OCI-M2 (cell line): ENCODE results near the gene PPP2R5A.

ENCODE experiments used
- DNase-seq: peaks from one replicate; lab custom pipeline; 2025; ENCODE audit not compliant: unreplicated experiment; lab: John Stamatoyannopoulos, UW

Gene PPP2R5A

DNA sequence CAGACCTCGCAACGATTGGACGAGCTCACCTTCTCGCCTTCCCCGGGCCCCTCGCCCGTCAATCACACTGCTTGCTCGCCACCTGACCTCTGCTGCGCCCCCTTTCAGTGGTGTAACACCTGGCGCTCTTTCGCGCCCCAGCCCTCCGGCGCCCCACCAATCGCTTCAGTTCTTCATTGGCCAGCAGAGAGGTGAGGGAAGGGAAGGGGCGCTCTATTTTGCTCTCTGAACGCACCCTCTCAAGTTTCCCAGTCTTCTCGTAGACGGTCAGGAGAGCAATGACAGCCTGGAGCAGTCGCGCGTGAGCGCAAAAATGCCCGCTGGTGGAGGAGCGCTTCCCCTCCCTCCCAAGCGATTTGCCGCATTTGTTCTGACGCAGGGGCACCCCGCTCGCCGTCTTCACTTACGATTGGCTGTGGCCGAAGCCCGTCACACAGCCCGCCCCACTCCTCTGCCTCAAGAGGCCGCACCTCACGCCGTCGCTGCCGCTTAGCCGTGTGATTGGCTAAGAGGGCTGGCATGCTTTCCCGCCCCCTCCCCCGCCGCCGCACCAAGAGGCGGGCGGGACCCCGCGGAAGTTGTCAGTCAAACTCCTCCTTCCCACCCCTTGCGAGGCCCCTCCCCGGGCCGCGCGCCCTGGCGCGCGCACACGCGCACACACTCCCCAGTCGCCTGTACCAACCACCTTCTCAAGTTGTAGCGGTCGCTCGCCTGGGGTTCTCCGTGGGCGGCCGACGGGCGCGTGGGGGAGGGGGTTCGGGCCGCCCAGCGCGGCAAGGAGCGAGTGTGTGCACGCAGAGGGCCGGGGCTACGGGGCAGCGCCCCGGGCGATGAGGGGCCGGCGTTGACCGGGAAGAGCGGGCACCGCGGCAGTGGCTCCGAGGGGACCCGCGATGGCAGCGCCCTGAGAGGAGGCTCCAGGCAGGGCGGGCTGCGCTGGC, at the start of gene PPP2R5A:
PPP2R5A (plus strand) TSS at position 667 of the 941 bp plus-strand sequence. CDS start 701 bp downstream, outside the sequence.
- DNase-seq, result peak; percentile 68

- no peak for DNase-seq
These were observed 49.4 kb upstream of the PPP2R5A start for GRCh38 chr1:212235857-212236256.

- DNase-seq, result no peak
These were observed 48.5 kb upstream of the PPP2R5A start for GRCh38 chr1:212236664-212237220.

DNA sequence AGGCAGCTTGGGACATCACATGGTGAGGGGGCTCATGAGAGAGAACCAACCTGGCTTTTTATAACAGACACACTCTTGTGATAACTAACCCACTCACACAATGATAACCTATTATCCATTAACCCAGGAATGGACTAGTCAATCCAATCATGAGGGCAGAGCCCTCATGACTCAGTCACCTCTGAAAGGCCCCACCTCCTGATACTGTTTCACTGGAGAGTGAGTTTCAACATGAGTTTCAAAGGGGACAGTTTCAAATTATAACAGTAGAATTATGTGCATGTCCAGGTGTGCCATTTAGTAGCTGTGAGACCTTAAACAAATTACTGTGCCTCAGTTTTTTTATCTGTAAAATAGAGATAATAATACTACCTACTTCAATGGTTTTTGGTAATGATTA, 47.6 kb upstream of the PPP2R5A start:
- no peak for DNase-seq

DNA sequence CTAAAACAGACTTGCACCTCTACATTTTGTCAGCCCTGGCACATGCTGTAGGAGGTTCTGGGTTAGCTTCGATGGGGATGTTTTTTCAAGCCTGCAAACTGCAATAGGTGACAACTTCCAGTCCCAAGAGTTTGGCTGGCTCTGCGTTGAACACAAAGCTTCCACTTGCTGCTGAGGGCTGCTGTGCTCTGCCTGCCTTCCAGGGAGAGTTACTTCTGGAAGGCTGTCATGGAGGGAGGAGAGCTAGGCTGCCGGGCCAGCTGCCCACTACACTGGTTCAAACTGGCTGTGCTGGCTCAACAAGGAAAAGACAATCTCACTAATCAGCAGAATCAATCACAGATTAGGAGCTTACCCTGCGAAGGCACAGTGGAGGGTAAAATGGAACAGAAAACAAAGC, 46.7 kb upstream of the PPP2R5A start:
- DNase-seq, result no peak

GRCh38 chr1:212241501-212241900, 43.7 kb upstream of the PPP2R5A start:
- no peak for DNase-seq

DNA sequence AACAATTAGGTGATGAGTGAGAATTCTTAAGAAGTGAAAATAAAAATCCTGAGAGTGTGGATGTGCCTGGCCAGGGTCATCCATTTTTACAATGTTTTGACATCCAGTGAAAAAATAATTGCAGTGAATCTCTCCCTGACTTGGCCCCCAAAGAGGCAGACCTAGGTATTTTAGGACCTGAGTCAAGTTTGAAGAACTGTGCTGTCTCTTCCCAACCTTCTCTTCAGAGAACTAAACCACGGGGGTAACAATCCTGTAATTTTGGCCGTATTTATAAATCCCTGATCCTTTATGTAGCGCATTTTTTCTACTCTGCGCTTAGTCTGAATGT, 43.3 kb upstream of the PPP2R5A start:
- no peak for DNase-seq

DNA sequence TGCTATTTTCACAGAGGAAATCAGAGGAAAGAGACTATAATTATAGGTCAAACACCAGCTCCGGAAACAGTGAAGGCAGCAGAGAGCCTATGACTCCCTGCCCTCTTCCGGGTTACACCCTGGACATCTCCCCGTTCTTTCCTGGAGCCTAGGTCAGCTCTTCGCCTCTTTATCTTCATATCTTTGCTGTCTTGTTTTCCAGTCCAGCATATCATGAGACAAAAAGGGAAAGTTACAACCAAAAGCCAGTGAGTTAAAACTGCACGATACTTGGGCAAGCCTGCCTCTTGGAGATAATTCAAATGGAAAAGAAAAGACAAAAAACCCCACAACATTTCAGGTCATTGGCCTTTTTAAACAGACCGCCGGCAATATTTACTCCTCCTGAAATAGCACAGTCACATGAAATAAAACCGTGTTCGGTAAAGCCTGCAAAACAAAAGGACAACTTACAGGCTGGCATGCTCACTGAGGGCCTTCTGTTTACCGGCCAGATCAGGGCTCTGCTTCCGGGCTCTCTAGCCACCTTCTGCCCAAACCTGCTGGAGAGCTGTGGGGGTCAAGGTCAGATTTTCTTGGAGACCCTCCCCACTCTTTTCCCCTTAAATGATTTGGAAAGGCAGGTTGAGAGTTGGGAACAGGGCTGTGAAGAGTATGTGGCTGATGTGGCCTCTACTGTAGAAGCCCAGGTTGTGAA, 42.8 kb upstream of the PPP2R5A start:
- no peak for DNase-seq

- no peak for DNase-seq
These were observed 42.3 kb upstream of the PPP2R5A start for GRCh38 chr1:212242985-212243308.

DNA sequence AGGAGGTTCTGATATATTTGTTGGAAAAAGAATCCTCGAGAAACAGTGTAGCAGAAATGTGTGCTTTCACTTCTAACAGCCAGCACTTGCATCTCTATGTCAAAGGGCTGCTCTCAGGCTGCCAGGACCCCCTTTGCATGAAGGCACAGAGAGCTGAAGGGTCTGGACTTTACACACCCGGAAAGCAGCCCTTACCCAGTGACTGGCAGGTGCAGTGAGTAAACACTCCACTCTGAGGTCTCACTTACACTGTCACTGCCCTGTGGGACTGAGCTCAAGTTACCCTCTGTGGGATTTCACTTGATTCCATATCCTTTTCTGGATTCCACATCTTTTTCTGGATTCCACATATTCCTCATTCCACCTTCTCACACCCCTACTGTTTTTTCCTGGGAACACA, 40.8 kb upstream of the PPP2R5A start:
- no peak for DNase-seq

GRCh38 chr1:212247179-212247721, 38.0 kb upstream of the PPP2R5A start:
- no peak for DNase-seq

- no peak for DNase-seq
These were observed 37.2 kb upstream of the PPP2R5A start for GRCh38 chr1:212247988-212248387.

DNA sequence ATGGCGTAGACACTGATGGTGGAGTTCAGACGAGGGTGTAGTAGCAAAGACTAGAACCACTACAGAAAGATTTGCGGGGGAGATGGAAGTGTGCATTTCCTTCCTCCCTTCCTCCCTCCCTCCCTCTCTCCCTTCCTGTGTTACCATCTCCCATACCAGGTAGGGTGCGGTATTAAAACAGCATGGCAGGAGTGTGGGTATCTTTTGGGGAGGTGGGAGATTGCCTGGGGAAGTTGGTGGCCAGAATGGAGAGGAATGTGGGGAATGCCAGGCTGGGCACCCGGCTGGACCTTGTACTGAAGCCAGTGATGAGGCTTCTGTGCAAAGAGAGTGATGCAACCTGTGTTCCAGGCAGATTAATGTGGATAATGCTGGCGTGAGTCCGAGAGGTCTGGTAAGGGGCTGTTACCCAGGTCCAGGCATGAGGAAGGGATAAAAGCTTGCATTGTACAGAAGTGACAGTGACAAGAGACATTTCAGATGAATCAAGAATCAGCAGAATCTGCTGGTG, 30.3 kb upstream of the PPP2R5A start:
- DNase-seq, result no peak

GRCh38 chr1:212255705-212256307, 29.4 kb upstream of the PPP2R5A start:
- DNase-seq, result no peak

GRCh38 chr1:212256369-212256768, 28.8 kb upstream of the PPP2R5A start:
- no peak for DNase-seq

GRCh38 chr1:212257157-212257556, 28.1 kb upstream of the PPP2R5A start:
- DNase-seq, result no peak

GRCh38 chr1:212259693-212260480, 25.3 kb upstream of the PPP2R5A start:
- DNase-seq, result no peak

- DNase-seq, result no peak
These were observed 24.5 kb upstream of the PPP2R5A start for GRCh38 chr1:212260557-212261355.

DNA sequence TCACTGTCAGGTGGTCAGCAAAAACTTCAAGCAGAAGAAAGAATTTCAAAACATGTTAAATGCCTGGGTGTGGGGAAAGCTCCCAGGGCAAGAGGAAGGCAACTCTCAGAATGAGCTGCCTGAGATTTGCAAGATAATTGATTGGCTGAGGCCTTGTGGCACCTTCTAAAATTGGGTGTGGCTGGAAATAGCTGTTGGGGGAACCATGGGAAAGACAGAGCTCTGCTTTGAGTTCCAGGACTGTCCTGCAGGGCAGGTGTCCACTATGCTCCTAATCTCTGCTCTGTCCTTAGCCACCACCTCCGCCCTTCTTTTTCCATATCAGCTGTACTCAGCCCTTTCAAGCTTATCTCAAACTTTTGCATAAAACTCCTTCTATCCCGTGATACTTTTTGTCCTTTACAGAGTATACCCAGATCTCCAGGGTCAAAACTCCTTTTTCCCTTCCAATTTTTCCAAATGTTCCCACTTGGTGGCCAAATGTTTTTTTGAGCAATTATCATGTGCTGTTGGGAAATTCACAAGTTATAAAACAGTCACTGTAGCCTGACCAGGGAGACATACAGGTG, 23.8 kb upstream of the PPP2R5A start:
- no peak for DNase-seq
